Suppressor macrophage (primary cell): ENCODE results near the gene HOXA7.

Source experiments
- DNase-seq, 4 experiments: peaks; one replicate each; pipeline ENCODE4 v3.0.0-alpha.2; 2020 to 2022

The HOXA7 gene

GRCh38 chr7:27170426-27171324 is 14.2 kb upstream of the HOXA7 start:
- DNase-seq: no peak

- DNase-seq: peak in 2 of 4 experiments; percentile 33 to 45
Measured at GRCh38 chr7:27169658-27170425, 13.4 kb upstream of the HOXA7 start.

GRCh38 chr7:27168265-27168947 is 11.9 kb upstream of the HOXA7 start:
- DNase-seq: peak in 2 of 4 experiments; percentile 51

- no peak for DNase-seq
Measured at GRCh38 chr7:27167916-27168264, 11.4 kb upstream of the HOXA7 start.

GRCh38 chr7:27166531-27167505 is 10.3 kb upstream of the HOXA7 start:
- DNase-seq: peak in 1 of 4 experiments; percentile 45

GRCh38 chr7:27165996-27166530 is 9.6 kb upstream of the HOXA7 start:
- DNase-seq: peak in 1 of 4 experiments; percentile 32

- DNase-seq: peak; percentile 76 to 83 (median 80)
Measured at GRCh38 chr7:27165089-27165995, 8.9 kb upstream of the HOXA7 start, which contains the start of gene HOXA9. Gene HOXA9, minus strand, starts transcription at chr7:27165537. Its CDS starts 80 bp downstream, at chr7:27165457.

- DNase-seq: peak in 2 of 4 experiments; percentile 58 to 59
Measured at GRCh38 chr7:27164367-27165088, 8.1 kb upstream of the HOXA7 start.

GRCh38 chr7:27164045-27164366 is 7.5 kb upstream of the HOXA7 start:
- DNase-seq: no peak

GRCh38 chr7:27163288-27164044 is 7.0 kb upstream of the HOXA7 start:
- no peak for DNase-seq

- no peak for DNase-seq
Measured at GRCh38 chr7:27162561-27163287, 6.2 kb upstream of the HOXA7 start.

GRCh38 chr7:27161721-27162560 is 5.5 kb upstream of the HOXA7 start:
- DNase-seq: no peak

- DNase-seq: peak; percentile 72 to 80 (median 78)
Measured at GRCh38 chr7:27161214-27161720, 4.8 kb upstream of the HOXA7 start.

GRCh38 chr7:27160546-27161213 is 4.2 kb upstream of the HOXA7 start:
- DNase-seq: peak; percentile 87 to 94 (median 92)

- DNase-seq: peak in 2 of 4 experiments; percentile 42 to 49
Measured at GRCh38 chr7:27160145-27160545, 3.7 kb upstream of the HOXA7 start.
